Dendritic cell treated with granulocyte-macrophage colony-stimulating factor and Interleukin-4, amounts not matched to agents 40 ng/mL and 50 ng/mL, for 4 days (primary cell): ENCODE results near the gene AGA.
A peak's percentile ranks its signal among the peaks of the same experiment; 100 is the strongest.

Experiments used
- H3K27ac Mint-ChIP-seq: one replicate; pipeline ENCODE4 v1.8.0; 2022; ENCODE audit warnings: mild to moderate bottlenecking, mixed read lengths
- H3K27me3 Mint-ChIP-seq: one replicate; pipeline ENCODE4 v1.8.0; 2022; ENCODE audit warnings: mild to moderate bottlenecking, mixed read lengths
- H3K36me3 Mint-ChIP-seq: one replicate; pipeline ENCODE4 v1.8.0; 2022; ENCODE audit warnings: low read depth, mixed read lengths
- H3K4me1 Mint-ChIP-seq: one replicate; pipeline ENCODE4 v1.8.0; 2022; ENCODE audit warnings: low read depth, mixed read lengths
- H3K4me3 Mint-ChIP-seq: one replicate; pipeline ENCODE4 v1.8.0; 2022; ENCODE audit warnings: mild to moderate bottlenecking, moderate library complexity, mixed read lengths
- H3K9me3 Mint-ChIP-seq: one replicate; pipeline ENCODE4 v1.8.0; 2022; ENCODE audit warnings: mixed read lengths
- intact Hi-C: fragments of 100-400 bp; cut with micrococcal nuclease; formaldehyde crosslinking; loops from one replicate; pipeline ENCODE4 v1.15.0; 2022

Gene AGA

DNA sequence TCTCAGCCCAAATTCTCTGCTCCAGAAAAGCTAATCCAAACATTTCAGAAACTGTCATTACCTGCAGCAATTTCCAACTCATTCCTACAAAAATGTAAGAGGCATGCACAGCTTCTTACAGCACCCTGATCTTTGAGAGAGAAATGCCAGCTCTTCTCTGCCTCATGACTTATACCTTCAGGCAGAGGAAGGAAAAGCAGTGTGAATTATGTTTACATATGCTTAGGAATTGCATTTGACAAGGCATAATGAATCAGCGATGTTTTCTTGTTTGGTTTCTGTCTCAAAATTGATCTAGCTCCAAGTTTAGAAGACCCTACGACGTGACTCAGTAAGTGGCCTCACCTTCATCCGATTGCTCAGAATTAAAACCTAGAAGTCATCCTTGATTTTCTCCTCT, 21.8 kb upstream of the AGA start:
- Mint-ChIP-seq H3K27ac (no peak overlapping the region), H3K4me3 (no peak overlapping the region), H3K9me3 (no peaks in the 10 kb centered on the region), H3K36me3 (no peaks in the 10 kb centered on the region), H3K4me1 (no peaks in the 10 kb centered on the region), H3K27me3 (no peaks in the 10 kb centered on the region)
- intact Hi-C loops = no loop called here

GRCh38 chr4:177461606-177462005, 19.4 kb upstream of the AGA start:
- Mint-ChIP-seq H3K4me3 (no peak overlapping the region), H3K27me3 (no peaks in the 10 kb centered on the region), H3K27ac (no peak overlapping the region), H3K9me3 (no peaks in the 10 kb centered on the region), H3K36me3 (no peaks in the 10 kb centered on the region), H3K4me1 (no peaks in the 10 kb centered on the region)
- intact Hi-C loops = no loop called here

GRCh38 chr4:177460460-177460859, 18.2 kb upstream of the AGA start:
- H3K36me3 Mint-ChIP-seq = no peaks in the 10 kb centered on the region
- H3K4me1 Mint-ChIP-seq = no peaks in the 10 kb centered on the region
- H3K4me3 Mint-ChIP-seq = no peak overlapping the region
- H3K27me3 Mint-ChIP-seq = no peaks in the 10 kb centered on the region
- no peaks in the 10 kb centered on the region for H3K9me3 Mint-ChIP-seq
- intact Hi-C loops = no loop called here
- no peak overlapping the region for H3K27ac Mint-ChIP-seq

GRCh38 chr4:177455561-177455970, 13.3 kb upstream of the AGA start:
- H3K4me3 Mint-ChIP-seq = no peak overlapping the region
- intact Hi-C loops = no loop called here
- no peak overlapping the region for H3K27ac Mint-ChIP-seq
- no peaks in the 10 kb centered on the region for H3K36me3 Mint-ChIP-seq
- no peaks in the 10 kb centered on the region for H3K4me1 Mint-ChIP-seq
- H3K27me3 Mint-ChIP-seq = no peaks in the 10 kb centered on the region
- no peaks in the 10 kb centered on the region for H3K9me3 Mint-ChIP-seq

GRCh38 chr4:177453116-177453515, 10.9 kb upstream of the AGA start:
- Mint-ChIP-seq H3K4me1 (no peaks in the 10 kb centered on the region), H3K4me3 (no peak overlapping the region), H3K27me3 (no peaks in the 10 kb centered on the region), H3K36me3 (no peaks in the 10 kb centered on the region), H3K27ac (no peak overlapping the region), H3K9me3 (no peaks in the 10 kb centered on the region)
- intact Hi-C loops = no loop called here

- intact Hi-C loops = no loop called here
- Mint-ChIP-seq H3K36me3 (no peaks in the 10 kb centered on the region), H3K4me3 (no peak overlapping the region), H3K27ac (no peak overlapping the region), H3K4me1 (peaks cover 6% of the 10 kb centered on the region), H3K9me3 (no peaks in the 10 kb centered on the region), H3K27me3 (no peaks in the 10 kb centered on the region)
These were observed 8.9 kb upstream of the AGA start for GRCh38 chr4:177451108-177451500.

DNA sequence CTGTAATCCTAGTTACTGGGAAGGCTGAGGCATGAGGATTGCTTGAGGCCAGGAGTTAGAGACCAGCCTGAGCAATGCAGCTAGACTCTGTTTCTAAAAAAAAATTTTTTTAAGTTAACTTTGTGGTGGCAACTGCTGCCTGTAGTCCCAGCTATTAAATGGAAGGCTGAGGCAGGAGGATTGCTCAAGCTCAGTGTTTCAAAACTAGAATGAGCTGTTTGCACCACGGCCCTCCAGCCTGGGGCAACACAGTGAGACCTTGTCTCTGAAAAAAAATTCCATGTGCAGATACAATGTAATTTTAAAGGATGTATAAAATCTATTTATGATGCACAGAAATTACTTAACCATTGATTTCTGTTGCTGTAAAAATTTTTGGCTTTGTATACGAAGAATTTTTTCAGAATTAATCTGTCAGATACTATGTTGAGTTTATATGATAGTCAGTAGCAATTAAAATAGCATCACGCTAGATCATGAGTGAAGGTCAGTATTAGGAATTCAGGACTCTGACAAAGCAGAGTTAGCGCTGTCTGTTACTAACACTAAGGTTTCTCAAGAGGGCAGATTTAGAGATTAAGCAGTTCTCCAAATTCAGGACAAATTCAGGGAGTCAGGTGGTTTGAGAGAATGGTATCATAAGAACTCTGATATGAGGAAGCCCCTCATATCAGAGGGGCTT, 8.3 kb upstream of the AGA start:
- Mint-ChIP-seq H3K9me3 (no peaks in the 10 kb centered on the region), H3K27me3 (no peaks in the 10 kb centered on the region), H3K27ac (no peak overlapping the region), H3K4me3 (no peak overlapping the region), H3K4me1 (peaks cover 6% of the 10 kb centered on the region), H3K36me3 (no peaks in the 10 kb centered on the region)
- intact Hi-C loops = no loop called here

DNA sequence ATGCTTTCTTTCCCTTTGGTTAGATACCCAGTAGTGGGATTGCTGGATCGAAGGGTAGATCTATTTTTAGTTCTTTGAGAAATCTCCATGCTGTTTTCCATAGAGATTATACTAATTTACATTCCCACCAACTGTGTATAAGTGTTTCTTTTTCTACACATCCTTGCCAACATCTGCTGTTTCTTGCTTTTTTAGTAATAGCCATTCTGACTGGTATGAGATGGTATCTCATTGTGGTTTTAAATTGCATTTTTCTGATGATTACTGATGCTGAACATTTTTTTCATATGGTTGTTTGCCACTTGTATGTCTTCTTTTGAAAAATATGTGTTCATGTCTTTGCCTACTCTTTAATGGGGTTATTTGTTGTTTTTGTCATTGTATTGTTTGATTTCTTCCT, 6.6 kb upstream of the AGA start:
- no peaks in the 10 kb centered on the region for H3K9me3 Mint-ChIP-seq
- intact Hi-C loops = no loop called here
- no peak overlapping the region for H3K27ac Mint-ChIP-seq
- no peaks in the 10 kb centered on the region for H3K27me3 Mint-ChIP-seq
- peaks cover 6% of the 10 kb centered on the region for H3K4me1 Mint-ChIP-seq
- H3K36me3 Mint-ChIP-seq = no peaks in the 10 kb centered on the region
- no peak overlapping the region for H3K4me3 Mint-ChIP-seq

DNA sequence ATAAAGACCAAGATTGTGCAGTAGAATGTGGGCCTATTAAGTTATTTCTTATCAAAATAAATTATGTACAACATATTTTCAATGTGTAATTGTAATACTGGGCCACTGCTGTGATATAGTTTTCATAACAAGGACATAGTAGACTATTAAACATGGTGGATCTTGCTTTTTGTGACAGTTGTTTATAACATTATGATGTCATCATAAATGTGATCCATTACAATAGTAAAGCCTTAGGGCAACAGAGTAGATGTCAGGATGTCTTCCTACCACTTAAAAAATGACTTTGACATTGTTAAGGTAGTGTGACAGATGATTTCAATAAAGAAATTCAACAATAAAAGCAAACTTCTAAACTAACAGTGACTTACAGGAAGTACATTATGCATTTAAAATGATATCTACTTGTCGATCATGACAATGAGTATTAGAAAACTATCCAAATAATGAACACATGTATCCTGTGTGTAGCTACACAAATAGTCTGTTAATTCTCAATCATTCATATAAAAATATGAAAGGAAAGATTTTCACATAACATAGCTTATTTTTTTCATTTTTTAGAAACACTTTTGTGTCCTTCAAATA, 5.3 kb upstream of the AGA start:
- no peaks in the 10 kb centered on the region for H3K9me3 Mint-ChIP-seq
- H3K4me3 Mint-ChIP-seq = no peak overlapping the region
- H3K36me3 Mint-ChIP-seq = no peaks in the 10 kb centered on the region
- H3K4me1 Mint-ChIP-seq = peaks cover 6% of the 10 kb centered on the region
- no peak overlapping the region for H3K27ac Mint-ChIP-seq
- intact Hi-C loops = no loop called here
- H3K27me3 Mint-ChIP-seq = no peaks in the 10 kb centered on the region

DNA sequence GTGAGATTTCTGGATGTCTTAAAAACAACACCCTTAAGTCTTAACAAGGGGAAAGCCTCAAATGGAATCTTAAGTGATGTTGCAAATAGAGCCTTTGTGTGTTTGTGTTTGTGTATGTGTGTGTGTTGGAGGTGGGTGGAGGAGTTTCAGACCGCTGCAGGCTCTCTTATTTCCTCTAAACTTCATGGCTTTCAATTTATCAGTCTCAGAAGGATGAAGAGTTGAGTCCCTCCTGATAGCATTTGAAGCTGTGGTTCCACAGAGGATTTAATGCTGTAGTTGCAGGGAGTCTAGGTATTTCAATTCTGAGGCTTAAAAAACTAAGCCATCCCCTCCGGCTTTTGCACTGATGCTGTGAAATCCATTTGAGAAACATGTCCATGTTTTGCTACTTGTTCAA, 4.3 kb upstream of the AGA start:
- H3K36me3 Mint-ChIP-seq = peaks cover 7% of the 10 kb centered on the region
- no peaks in the 10 kb centered on the region for H3K27me3 Mint-ChIP-seq
- no peaks in the 10 kb centered on the region for H3K9me3 Mint-ChIP-seq
- peaks cover 8% of the 10 kb centered on the region for H3K4me1 Mint-ChIP-seq
- H3K27ac Mint-ChIP-seq = no peak overlapping the region
- no peak overlapping the region for H3K4me3 Mint-ChIP-seq
- intact Hi-C loops = no loop called here

- intact Hi-C loops = loop anchor here (5.0 kb wide), 1 partner anchor 193 kb away; no protein-coding TSS in a partner anchor
- H3K36me3 Mint-ChIP-seq = peaks cover 14% of the 10 kb centered on the region
- no peak overlapping the region for H3K27ac Mint-ChIP-seq
- peaks cover 22% of the 10 kb centered on the region for H3K4me1 Mint-ChIP-seq
- no peaks in the 10 kb centered on the region for H3K27me3 Mint-ChIP-seq
- peak overlapping the region; percentile 51 for H3K4me3 Mint-ChIP-seq
- no peaks in the 10 kb centered on the region for H3K9me3 Mint-ChIP-seq
These were observed 2.9 kb upstream of the AGA start for GRCh38 chr4:177444911-177445736.

DNA sequence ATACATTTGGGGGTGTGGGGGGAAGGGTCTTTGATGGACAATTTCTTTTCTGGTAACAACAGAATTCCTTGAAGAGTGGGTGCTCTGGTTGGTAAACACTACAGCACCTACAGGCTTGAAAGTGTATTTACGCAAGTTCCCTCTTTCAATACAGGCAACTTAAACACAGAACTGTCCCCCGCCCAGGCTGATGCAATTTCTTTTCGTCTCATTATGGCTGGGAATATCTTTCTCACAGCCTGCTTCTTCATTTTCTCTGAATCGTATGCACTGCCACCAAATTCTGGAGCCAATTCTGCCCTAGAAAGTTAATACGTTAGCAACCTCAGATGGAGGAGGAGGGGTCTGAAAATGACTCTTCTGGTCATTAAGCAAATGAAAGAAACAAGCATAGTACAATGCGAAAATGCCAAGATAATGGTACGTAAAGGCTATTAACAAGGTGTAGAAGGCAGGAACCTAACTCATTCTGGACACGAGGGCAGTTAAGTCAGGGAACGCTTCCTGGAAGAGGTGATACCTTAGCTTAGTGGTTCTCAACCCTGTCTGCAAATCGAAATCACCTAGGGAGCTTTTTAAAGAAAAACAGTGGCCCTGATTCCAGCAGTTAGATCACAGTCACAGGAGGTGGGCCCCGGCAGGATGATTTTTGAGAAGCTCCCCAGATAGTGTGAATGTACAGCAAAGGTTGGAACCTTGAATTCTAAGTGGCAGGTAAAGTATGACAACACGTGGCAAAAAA, 1.0 kb downstream of the AGA start:
- peak overlapping the region; percentile 98 for H3K27ac Mint-ChIP-seq
- H3K4me3 Mint-ChIP-seq = peak overlapping the region; percentile 90
- no peaks in the 10 kb centered on the region for H3K9me3 Mint-ChIP-seq
- H3K36me3 Mint-ChIP-seq = peaks cover 42% of the 10 kb centered on the region
- H3K4me1 Mint-ChIP-seq = peaks cover 19% of the 10 kb centered on the region
- intact Hi-C loops = loop anchor here (5.0 kb wide), 1 partner anchor 189 kb away; no protein-coding TSS in a partner anchor
- no peaks in the 10 kb centered on the region for H3K27me3 Mint-ChIP-seq

- intact Hi-C loops = no loop called here
- Mint-ChIP-seq H3K27ac (no peak overlapping the region), H3K9me3 (no peaks in the 10 kb centered on the region), H3K36me3 (peaks cover 74% of the 10 kb centered on the region), H3K4me1 (peaks cover 19% of the 10 kb centered on the region), H3K27me3 (no peaks in the 10 kb centered on the region), H3K4me3 (no peak overlapping the region)
These were observed 5.8 kb downstream of the AGA start for GRCh38 chr4:177436456-177436855.

GRCh38 chr4:177434667-177435066, 7.6 kb downstream of the AGA start:
- Mint-ChIP-seq H3K27me3 (no peaks in the 10 kb centered on the region), H3K36me3 (peaks cover 73% of the 10 kb centered on the region), H3K4me3 (no peak overlapping the region), H3K9me3 (no peaks in the 10 kb centered on the region), H3K4me1 (peaks cover 4% of the 10 kb centered on the region), H3K27ac (no peak overlapping the region)
- intact Hi-C loops = no loop called here
